ENCODE results near the gene IGDCC3. TPM values are rescaled to one million over a fixed set of nuclear protein-coding genes. Genes with fewer than 3 reads are reported as not detected.

IGDCC3 gene
- total RNA-seq, 4 donors from 2014 or later = not detected

- in situ Hi-C loops (cut with MboI; ENCODE audit: low sequenced_read_pairs in 4 of 4) = no loop called here
Observed at GRCh38 chr15:65409036-65409631, 31.3 kb upstream of the IGDCC3 start.

GRCh38 chr15:65408324-65409035 is 30.7 kb upstream of the IGDCC3 start:
- H3K4me1 ChIP-seq = peaks cover 25 to 26% of the 10 kb centered on the region in 2 donors
- ATAC-seq (no peak), DNase-seq (no peak)
- intact Hi-C loops (cut with DNase I; ENCODE audit: low total_unique reads) (no loop called here), in situ Hi-C loops (cut with MboI; ENCODE audit: low sequenced_read_pairs in 4 of 4) (no loop called here)
- H3K27me3 ChIP-seq = no peaks in the 10 kb centered on the region
- H3K36me3 ChIP-seq = no peaks in the 10 kb centered on the region
- H3K4me3 ChIP-seq = no peak overlapping the region
- no peak for TF ChIP-seq CTCF (IDR thresholded peaks at IDR 0.05 in 4 of 5, conservative IDR thresholded peaks at IDR 0.05 in 1 of 5)
- TF ChIP-seq POLR2A (IDR thresholded peaks at IDR 0.05) = no peak
- H3K27ac ChIP-seq = peak overlapping the region; percentile 46 to 80 (median 60)
- H3K9me3 ChIP-seq = no peaks in the 10 kb centered on the region

More at GRCh38 chr15:65409036-65409631, 31.3 kb upstream of the IGDCC3 start:
- ATAC-seq (no peak), DNase-seq (no peak)
- no peaks in the 10 kb centered on the region for H3K36me3 ChIP-seq
- H3K4me3 ChIP-seq = no peak overlapping the region
- H3K27me3 ChIP-seq = no peaks in the 10 kb centered on the region
- intact Hi-C loops (cut with DNase I; ENCODE audit: low total_unique reads) = no loop called here
- H3K9me3 ChIP-seq = no peaks in the 10 kb centered on the region
- peaks cover 27 to 32% of the 10 kb centered on the region in 2 donors for H3K4me1 ChIP-seq
- H3K27ac ChIP-seq = peak overlapping the region in 3 of 4 donors; percentile 52 to 80 (median 69)
- TF ChIP-seq CTCF (IDR thresholded peaks at IDR 0.05 in 4 of 5, conservative IDR thresholded peaks at IDR 0.05 in 1 of 5) = no peak
- no peak for TF ChIP-seq POLR2A (IDR thresholded peaks at IDR 0.05)

- Histone ChIP-seq H3K4me1 (peaks cover 25 to 33% of the 10 kb centered on the region in 2 donors), H3K9me3 (no peaks in the 10 kb centered on the region), H3K4me3 (no peak overlapping the region), H3K27me3 (no peaks in the 10 kb centered on the region), H3K27ac (peak overlapping the region; percentile 69 to 80 (median 76)), H3K36me3 (no peaks in the 10 kb centered on the region)
- in situ Hi-C loops (cut with MboI; ENCODE audit: low sequenced_read_pairs in 4 of 4) (no loop called here), intact Hi-C loops (cut with DNase I; ENCODE audit: low total_unique reads) (no loop called here)
- no peak for DNase-seq
- no peak for TF ChIP-seq POLR2A (IDR thresholded peaks at IDR 0.05)
- no peak for TF ChIP-seq CTCF (IDR thresholded peaks at IDR 0.05 in 4 of 5, conservative IDR thresholded peaks at IDR 0.05 in 1 of 5)
- ATAC-seq = peak; percentile 28 to 52
Observed at GRCh38 chr15:65406424-65407000, 28.7 kb upstream of the IGDCC3 start.

- no peak for TF ChIP-seq POLR2A (IDR thresholded peaks at IDR 0.05)
- no peak for TF ChIP-seq CTCF (IDR thresholded peaks at IDR 0.05 in 4 of 5, conservative IDR thresholded peaks at IDR 0.05 in 1 of 5)
Observed at GRCh38 chr15:65405791-65406423, 28.1 kb upstream of the IGDCC3 start.

More at GRCh38 chr15:65405791-65406423, 28.1 kb upstream of the IGDCC3 start:
- no peaks in the 10 kb centered on the region for H3K27me3 ChIP-seq
- peak overlapping the region; percentile 69 to 80 (median 76) for H3K27ac ChIP-seq
- DNase-seq (no peak), ATAC-seq (no peak)
- no peaks in the 10 kb centered on the region for H3K36me3 ChIP-seq
- peaks cover 28 to 33% of the 10 kb centered on the region in 2 donors for H3K4me1 ChIP-seq
- no peak overlapping the region for H3K4me3 ChIP-seq
- intact Hi-C loops (cut with DNase I; ENCODE audit: low total_unique reads) (no loop called here), in situ Hi-C loops (cut with MboI; ENCODE audit: low sequenced_read_pairs in 4 of 4) (no loop called here)
- no peaks in the 10 kb centered on the region for H3K9me3 ChIP-seq

Measured in gastrocnemius medialis (tissue), 4 donors.